ENCODE data around the gene UGT1A8.
"Not testable (repeated sequence)": the region's sequence is repeated elsewhere in the genome, so short reads cannot be mapped to it uniquely, and the experiment has no call there.

The UGT1A8 gene

GRCh38 chr2:233728723-233729301, 111.4 kb downstream of the UGT1A8 start, which contains the start of gene UGT1A3:
UGT1A3 (plus strand) TSS chr2:233729042; CDS start chr2:233729127, 85 bp downstream.
- ChIA-PET CTCF (no interaction called here), POLR2A (no interaction called here)

DNA sequence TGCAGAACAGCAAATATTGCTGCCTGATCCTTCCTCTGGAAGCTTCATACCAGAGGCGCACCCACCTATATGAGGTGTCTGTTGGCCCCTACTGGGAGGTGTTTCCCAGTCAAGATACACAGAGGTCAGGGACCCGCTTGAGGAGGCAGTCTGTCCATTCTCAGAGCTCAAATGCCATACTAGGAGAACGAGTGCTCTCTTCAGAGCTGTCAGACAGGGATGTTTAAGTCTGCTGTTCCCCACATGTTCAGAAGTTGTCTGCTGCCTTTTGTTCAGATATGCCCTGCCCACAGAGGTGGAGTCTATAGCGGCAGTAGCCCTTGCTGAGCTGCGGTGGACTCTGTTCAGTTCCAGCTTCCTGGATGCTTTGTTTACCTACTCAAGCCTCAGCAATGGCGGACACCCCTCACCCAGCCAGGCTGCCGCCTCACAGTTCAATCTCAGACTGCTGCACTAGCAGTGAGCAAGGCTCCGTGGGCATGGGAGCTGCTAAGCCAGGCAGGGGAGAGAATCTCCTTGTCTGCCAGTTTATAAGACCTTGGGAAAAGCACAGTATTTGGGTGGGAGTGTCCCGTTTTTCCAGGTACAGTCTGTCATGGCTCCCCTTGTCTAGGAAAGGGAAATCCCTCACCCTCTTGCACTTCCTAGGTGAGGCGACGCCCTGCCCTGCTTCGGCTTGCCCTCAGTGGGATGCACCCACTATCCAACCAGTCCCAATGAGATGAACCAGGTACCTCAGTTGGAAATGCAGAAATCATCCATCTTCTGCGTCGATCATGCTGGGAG, 119.6 kb downstream of the UGT1A8 start:
- DNase-seq (ENCODE audit: extremely low spot score); CTCF ChIA-PET; POLR2A ChIA-PET: not testable (repeated sequence)

More at GRCh38 chr2:233728723-233729301, 111.4 kb downstream of the UGT1A8 start, which contains the start of gene UGT1A3:
- no peak for DNase-seq (ENCODE audit: extremely low spot score)
- TF ChIP-seq SUZ12 (IDR thresholded peaks at IDR 0.05) = no peak
- no peak for TF ChIP-seq SP1 (IDR thresholded peaks at IDR 0.05)
- no peak for TF ChIP-seq L3MBTL2 (conservative IDR thresholded peaks at IDR 0.05)
- TF ChIP-seq TARDBP (IDR thresholded peaks at IDR 0.05) = no peak
- TF ChIP-seq ARNT (IDR thresholded peaks at IDR 0.05) = no peak
- TF ChIP-seq LEF1 (IDR thresholded peaks at IDR 0.05; ENCODE audit: borderline replicate concordance) = no peak
- no peak for TF ChIP-seq ZNF384 (IDR thresholded peaks at IDR 0.05)
- no peak for TF ChIP-seq HDGF (IDR thresholded peaks at IDR 0.05; ENCODE audit: borderline replicate concordance)
- TF ChIP-seq BHLHE40 (IDR thresholded peaks at IDR 0.05; ENCODE audit: borderline replicate concordance) = no peak
- TF ChIP-seq FOXA1 (IDR thresholded peaks at IDR 0.05) = no peak
- TF ChIP-seq FOXM1 (IDR thresholded peaks at IDR 0.05; ENCODE audit: borderline replicate concordance) = no peak
- no peak for TF ChIP-seq CTBP1 (IDR thresholded peaks at IDR 0.05; ENCODE audit: borderline replicate concordance)
- no peak for TF ChIP-seq NFRKB (IDR thresholded peaks at IDR 0.05)
- no peak for TF ChIP-seq ELF4 (IDR thresholded peaks at IDR 0.05)
- TF ChIP-seq, protein P1, sequence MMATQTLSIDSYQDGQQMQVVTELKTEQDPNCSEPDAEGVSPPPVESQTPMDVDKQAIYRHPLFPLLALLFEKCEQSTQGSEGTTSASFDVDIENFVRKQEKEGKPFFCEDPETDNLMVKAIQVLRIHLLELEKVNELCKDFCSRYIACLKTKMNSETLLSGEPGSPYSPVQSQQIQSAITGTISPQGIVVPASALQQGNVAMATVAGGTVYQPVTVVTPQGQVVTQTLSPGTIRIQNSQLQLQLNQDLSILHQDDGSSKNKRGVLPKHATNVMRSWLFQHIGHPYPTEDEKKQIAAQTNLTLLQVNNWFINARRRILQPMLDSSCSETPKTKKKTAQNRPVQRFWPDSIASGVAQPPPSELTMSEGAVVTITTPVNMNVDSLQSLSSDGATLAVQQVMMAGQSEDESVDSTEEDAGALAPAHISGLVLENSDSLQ (IDR thresholded peaks at IDR 0.05) = no peak
- TF ChIP-seq FOXK2 (IDR thresholded peaks at IDR 0.05) = no peak

DNA sequence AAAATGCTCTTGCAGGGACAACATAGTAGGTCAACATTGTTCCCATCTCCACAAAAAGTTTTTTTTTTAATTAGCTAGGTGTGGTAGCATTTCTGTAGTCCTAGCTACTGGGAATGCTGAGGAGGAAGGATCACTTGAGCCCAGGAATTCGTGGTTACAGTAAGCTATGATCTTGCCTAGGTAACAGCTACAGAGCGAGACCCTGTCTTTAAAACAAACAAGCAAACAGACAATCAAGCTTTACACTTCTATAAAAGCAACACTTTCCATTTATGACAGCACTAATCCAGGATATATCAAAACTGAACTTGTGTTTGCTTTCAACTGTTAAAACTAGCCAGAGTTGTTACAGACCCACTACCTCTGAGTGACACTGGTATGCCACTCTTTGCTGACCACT, 123.4 kb downstream of the UGT1A8 start:
- TF ChIP-seq, protein P1 (IDR thresholded peaks at IDR 0.05) = no peak
- TF ChIP-seq CTBP1 (IDR thresholded peaks at IDR 0.05; ENCODE audit: borderline replicate concordance) = no peak
- no peak for TF ChIP-seq NFRKB (IDR thresholded peaks at IDR 0.05)
- TF ChIP-seq FOXK2 (IDR thresholded peaks at IDR 0.05) = no peak
- no peak for TF ChIP-seq LEF1 (IDR thresholded peaks at IDR 0.05; ENCODE audit: borderline replicate concordance)
- no peak for TF ChIP-seq L3MBTL2 (conservative IDR thresholded peaks at IDR 0.05)
- no peak for DNase-seq (ENCODE audit: extremely low spot score)
- CTCF ChIA-PET = no interaction called here
- POLR2A ChIA-PET = no interaction called here

- no peak for TF ChIP-seq LEF1 (IDR thresholded peaks at IDR 0.05; ENCODE audit: borderline replicate concordance)
- no peak for TF ChIP-seq HDGF (IDR thresholded peaks at IDR 0.05; ENCODE audit: borderline replicate concordance)
- TF ChIP-seq SP1 (IDR thresholded peaks at IDR 0.05) = no peak
- no peak for TF ChIP-seq FOXM1 (IDR thresholded peaks at IDR 0.05; ENCODE audit: borderline replicate concordance)
- TF ChIP-seq TARDBP (IDR thresholded peaks at IDR 0.05) = no peak
- no peak for TF ChIP-seq L3MBTL2 (conservative IDR thresholded peaks at IDR 0.05)
- no peak for TF ChIP-seq ELF4 (IDR thresholded peaks at IDR 0.05)
- TF ChIP-seq ZNF384 (IDR thresholded peaks at IDR 0.05) = no peak
- TF ChIP-seq, protein P1 (IDR thresholded peaks at IDR 0.05) = no peak
- TF ChIP-seq CTBP1 (IDR thresholded peaks at IDR 0.05; ENCODE audit: borderline replicate concordance) = no peak
- no peak for TF ChIP-seq FOXK2 (IDR thresholded peaks at IDR 0.05)
- TF ChIP-seq NFRKB (IDR thresholded peaks at IDR 0.05) = no peak
- TF ChIP-seq BHLHE40 (IDR thresholded peaks at IDR 0.05; ENCODE audit: borderline replicate concordance) = no peak
- no peak for TF ChIP-seq ARNT (IDR thresholded peaks at IDR 0.05)
- no peak for TF ChIP-seq FOXA1 (IDR thresholded peaks at IDR 0.05)
- no peak for TF ChIP-seq SUZ12 (IDR thresholded peaks at IDR 0.05)
- CTCF ChIA-PET = no interaction called here
- POLR2A ChIA-PET = no interaction called here
- no peak for DNase-seq (ENCODE audit: extremely low spot score)
These were observed 126.2 kb downstream of the UGT1A8 start for GRCh38 chr2:233743464-233744259.

GRCh38 chr2:233745073-233745755, 127.8 kb downstream of the UGT1A8 start:
- ChIA-PET POLR2A (no interaction called here), CTCF (no interaction called here)
- no peak for TF ChIP-seq ZNF384 (IDR thresholded peaks at IDR 0.05)
- TF ChIP-seq FOXM1 (IDR thresholded peaks at IDR 0.05; ENCODE audit: borderline replicate concordance) = no peak
- TF ChIP-seq ARNT (IDR thresholded peaks at IDR 0.05) = no peak
- TF ChIP-seq FOXK2 (IDR thresholded peaks at IDR 0.05) = no peak
- no peak for TF ChIP-seq FOXA1 (IDR thresholded peaks at IDR 0.05)
- TF ChIP-seq HDGF (IDR thresholded peaks at IDR 0.05; ENCODE audit: borderline replicate concordance) = no peak
- TF ChIP-seq TARDBP (IDR thresholded peaks at IDR 0.05) = no peak
- TF ChIP-seq BHLHE40 (IDR thresholded peaks at IDR 0.05; ENCODE audit: borderline replicate concordance) = no peak
- TF ChIP-seq CTBP1 (IDR thresholded peaks at IDR 0.05; ENCODE audit: borderline replicate concordance) = no peak
- no peak for DNase-seq (ENCODE audit: extremely low spot score)

GRCh38 chr2:233745838-233746237, 128.4 kb downstream of the UGT1A8 start:
- CTCF ChIA-PET; POLR2A ChIA-PET; DNase-seq (ENCODE audit: extremely low spot score): not testable (repeated sequence)
